NCI-H2081 treated with DMSO at 0.1 percent for 48 hours (cell line): ENCODE measurements around the gene LEAP2.
A peak's percentile ranks its signal among the peaks of the same experiment; 100 is the strongest.
"Not testable (repeated sequence)": the region's sequence is repeated elsewhere in the genome, so short reads cannot be mapped to it uniquely, and the experiment has no call there.

Experiments used
- DNase-seq: peaks from one replicate; lab custom pipeline; 2025; lab: John Stamatoyannopoulos, UW

Gene LEAP2

GRCh38 chr5:132840896-132841295, 32.6 kb upstream of the LEAP2 start:
- DNase-seq: no peak

- no peak for DNase-seq
Observed at GRCh38 chr5:132841305-132841704, 32.2 kb upstream of the LEAP2 start.

- no peak for DNase-seq
Observed at GRCh38 chr5:132848270-132848669, 25.2 kb upstream of the LEAP2 start.

GRCh38 chr5:132849347-132849746, 24.1 kb upstream of the LEAP2 start:
- no peak for DNase-seq

- no peak for DNase-seq
Observed at GRCh38 chr5:132850066-132850465, 23.4 kb upstream of the LEAP2 start.

GRCh38 chr5:132853323-132853722, 20.1 kb upstream of the LEAP2 start:
- DNase-seq: no peak

- DNase-seq: no peak
Observed at GRCh38 chr5:132853790-132854189, 19.7 kb upstream of the LEAP2 start.

GRCh38 chr5:132854301-132854700, 19.2 kb upstream of the LEAP2 start:
- DNase-seq: no peak

- DNase-seq: not testable (repeated sequence)
Observed at GRCh38 chr5:132854992-132855391, 18.5 kb upstream of the LEAP2 start.

- no peak for DNase-seq
Observed at GRCh38 chr5:132856011-132856410, 17.5 kb upstream of the LEAP2 start.

GRCh38 chr5:132859889-132860437, 13.5 kb upstream of the LEAP2 start:
- DNase-seq: no peak

- no peak for DNase-seq
Observed at GRCh38 chr5:132860742-132861141, 12.7 kb upstream of the LEAP2 start.

- DNase-seq: no peak
Observed at GRCh38 chr5:132865668-132866341, 7.7 kb upstream of the LEAP2 start.

- DNase-seq: peak; percentile 81
Observed at GRCh38 chr5:132866342-132867045, 7.0 kb upstream of the LEAP2 start, which contains the start of the genes GDF9 and UQCRQ. Gene GDF9 (minus strand): TSS chr5:132866469. CDS start chr5:132864533, 1,936 bp downstream. Gene UQCRQ (plus strand): TSS chr5:132866642. CDS start chr5:132866882, 240 bp downstream.

GRCh38 chr5:132867046-132867451, 6.4 kb upstream of the LEAP2 start:
- DNase-seq: no peak

- no peak for DNase-seq
Observed at GRCh38 chr5:132868754-132869153, 4.7 kb upstream of the LEAP2 start.

- DNase-seq: no peak
Observed at GRCh38 chr5:132870801-132871200, 2.7 kb upstream of the LEAP2 start.

GRCh38 chr5:132871459-132872284, 1.8 kb upstream of the LEAP2 start:
- DNase-seq: no peak

- no peak for DNase-seq
Observed at GRCh38 chr5:132872788-132873118, 715 bp upstream of the LEAP2 start.

- DNase-seq: no peak
Observed at GRCh38 chr5:132873930-132874271, 433 bp downstream of the LEAP2 start.

GRCh38 chr5:132876020-132876759, 2.7 kb downstream of the LEAP2 start:
- DNase-seq: no peak

GRCh38 chr5:132877466-132877865, 4.0 kb downstream of the LEAP2 start:
- DNase-seq: no peak
